Smooth muscle cell (in vitro differentiated cells): ENCODE results near the gene MINAR1. TPM values are rescaled to one million over a fixed set of nuclear protein-coding genes. Genes with fewer than 3 reads are reported as not detected.

ENCODE experiments used
- DNase-seq: peaks from one replicate; lab custom pipeline; 2025; ENCODE audit not compliant: unreplicated experiment; lab: John Stamatoyannopoulos, UW
- H2AFZ ChIP-seq: fragments of 200-600 bp; sonication (generic); 2 replicates; pipeline ENCODE4 v1.6.0; 2016; ENCODE audit warnings: antibody characterized with exemption, low read depth, mild to moderate bottlenecking
- H3F3A ChIP-seq: fragments of 200-600 bp; sonication (generic); 2 replicates; pipeline ENCODE4 v1.6.0; 2017; ENCODE audit warnings: antibody characterized with exemption, low read depth
- H3K27ac ChIP-seq: fragments of 200-600 bp; sonication (generic); 2 replicates; pipeline ENCODE4 v1.5.1; 2016; ENCODE audit warnings: low read depth, mild to moderate bottlenecking
- H3K27me3 ChIP-seq: fragments of 200-600 bp; sonication (generic); 2 replicates; pipeline ENCODE4 v1.6.1; 2016; ENCODE audit warnings: low read depth, mild to moderate bottlenecking
- H3K36me3 ChIP-seq: fragments of 200-600 bp; sonication (generic); 2 replicates; pipeline ENCODE4 v1.5.1; 2016; ENCODE audit warnings: low read depth
- H3K4me1 ChIP-seq: fragments of 200-600 bp; sonication (generic); 2 replicates; pipeline ENCODE4 v1.5.1; 2016; ENCODE audit warnings: low read depth
- H3K4me2 ChIP-seq: fragments of 200-600 bp; sonication (generic); 2 replicates; pipeline ENCODE4 v1.6.0; 2016; ENCODE audit warnings: mild to moderate bottlenecking
- H3K4me3 ChIP-seq: fragments of 200-600 bp; sonication (generic); 2 replicates; pipeline ENCODE4 v1.5.1; 2016; ENCODE audit warnings: mild to moderate bottlenecking
- H3K79me2 ChIP-seq: fragments of 200-600 bp; sonication (generic); 2 replicates; pipeline ENCODE4 v1.6.0; 2016; ENCODE audit warnings: low read depth, mild to moderate bottlenecking
- H3K9ac ChIP-seq: fragments of 200-600 bp; sonication (generic); 2 replicates; pipeline ENCODE4 v1.6.0; 2016; ENCODE audit warnings: low read depth
- H3K9me3 ChIP-seq: fragments of 200-600 bp; sonication (generic); replicated peaks from 2 replicates; pipeline ENCODE4 v1.5.1; 2016; ENCODE audit warnings: low read depth
- H4K20me1 ChIP-seq: fragments of 200-600 bp; sonication (generic); 2 replicates; pipeline ENCODE4 v1.6.0; 2016; ENCODE audit warnings: low read depth
- CTCF ChIP-seq: fragments of 200-600 bp; sonication (generic); IDR thresholded peaks from 2 replicates; pipeline ENCODE4 v1.5.1; 2017; ENCODE audit warnings: borderline replicate concordance, mild to moderate bottlenecking, antibody characterized with exemption; ENCODE audit not compliant: insufficient read depth, poor library complexity, severe bottlenecking
- WGBS: methylation state at CpG from one replicate; pipeline ENCODE4 v1.1.7; 2016; ENCODE audit warnings: low lambda C conversion rate; 5-methylcytosine and 5-hydroxymethylcytosine counted together
- polyA plus RNA-seq: library from polyadenylated mRNA; unstranded; fragments of >200 nt; fragmentation: Nextera tagmentation; extraction: Ambion mirVana; gene quantifications from 2 replicates; pipeline ENCODE4 v1.2.1, GENCODE V29; 2016
- total RNA-seq: library from RNA; depleted of rRNA; stranded (reverse); fragments of >200 nt; gene quantifications from 2 replicates; pipeline ENCODE4 v1.2.3, GENCODE V29; 2014

The MINAR1 gene
- total and polyA plus RNA-seq, 2 experiments from 2014 or later = 4.9 to 21.3 TPM

GRCh38 chr15:79459666-79460065, 27.5 kb downstream of the MINAR1 start:
- no peaks in the 10 kb centered on the region for H3K9me3 ChIP-seq
- no peak overlapping the region for H3K9ac ChIP-seq
- no peaks in the 10 kb centered on the region for H3K36me3 ChIP-seq
- no peak for TF ChIP-seq CTCF
- no peak overlapping the region for H3K27ac ChIP-seq
- no peaks in the 10 kb centered on the region for H3K4me1 ChIP-seq
- H3K4me2 ChIP-seq = no peak overlapping the region
- WGBS = 100% methylated on average over 1 of the region's 1 CpG
- no peak overlapping the region for H3K4me3 ChIP-seq
- H3F3A ChIP-seq = no peaks in the 10 kb centered on the region
- no peaks in the 10 kb centered on the region for H3K79me2 ChIP-seq
- no peaks in the 10 kb centered on the region for H3K27me3 ChIP-seq
- DNase-seq = no peak
- no peak overlapping the region for H2AFZ ChIP-seq
- H4K20me1 ChIP-seq = peaks cover 5% of the 10 kb centered on the region

- TF ChIP-seq CTCF = no peak
- 91% methylated on average over 18 of the region's 18 CpGs for WGBS
- Histone ChIP-seq H4K20me1 (peaks cover 6% of the 10 kb centered on the region), H3K79me2 (no peaks in the 10 kb centered on the region), H3K9ac (no peak overlapping the region), H2AFZ (no peak overlapping the region), H3F3A (no peaks in the 10 kb centered on the region), H3K4me3 (no peak overlapping the region), H3K4me1 (no peaks in the 10 kb centered on the region), H3K27ac (no peak overlapping the region), H3K27me3 (no peaks in the 10 kb centered on the region), H3K9me3 (no peaks in the 10 kb centered on the region), H3K36me3 (no peaks in the 10 kb centered on the region), H3K4me2 (no peak overlapping the region)
- DNase-seq = no peak
These were observed 31.1 kb downstream of the MINAR1 start for GRCh38 chr15:79463043-79463780.

- no peak overlapping the region for H3K27ac ChIP-seq
- H3K27me3 ChIP-seq = no peaks in the 10 kb centered on the region
- no peaks in the 10 kb centered on the region for H3K79me2 ChIP-seq
- no peak overlapping the region for H3K9ac ChIP-seq
- H4K20me1 ChIP-seq = peaks cover 6% of the 10 kb centered on the region
- H3K9me3 ChIP-seq = no peaks in the 10 kb centered on the region
- no peaks in the 10 kb centered on the region for H3K36me3 ChIP-seq
- H3K4me2 ChIP-seq = no peak overlapping the region
- no peaks in the 10 kb centered on the region for H3F3A ChIP-seq
- no peaks in the 10 kb centered on the region for H3K4me1 ChIP-seq
- DNase-seq = no peak
- WGBS = 94% methylated on average over 4 of the region's 4 CpGs
- no peak overlapping the region for H3K4me3 ChIP-seq
- no peak for TF ChIP-seq CTCF
- no peak overlapping the region for H2AFZ ChIP-seq
These were observed 31.7 kb downstream of the MINAR1 start for GRCh38 chr15:79463781-79464270.

- Histone ChIP-seq H3K4me1 (no peaks in the 10 kb centered on the region), H3K79me2 (no peaks in the 10 kb centered on the region), H3F3A (no peaks in the 10 kb centered on the region), H3K9me3 (no peaks in the 10 kb centered on the region), H3K4me3 (no peak overlapping the region), H3K27ac (no peak overlapping the region), H3K27me3 (no peaks in the 10 kb centered on the region), H4K20me1 (peaks cover 3% of the 10 kb centered on the region), H3K4me2 (no peak overlapping the region), H2AFZ (no peak overlapping the region), H3K36me3 (no peaks in the 10 kb centered on the region), H3K9ac (no peak overlapping the region)
- no peak for DNase-seq
- TF ChIP-seq CTCF = no peak
- WGBS = 94% methylated on average over 3 of the region's 3 CpGs
These were observed 34.4 kb downstream of the MINAR1 start for GRCh38 chr15:79466488-79466887.
